ENCODE data around the gene DPYSL3.

GRCh38 chr5:147371290-147371689 lies 138.6 kb downstream of the DPYSL3 start:
- TF ChIP-seq CTCF (IDR thresholded peaks at IDR 0.05) (no peak), POLR2A (IDR thresholded peaks at IDR 0.05) (no peak)
